HG03342 (cell line): ENCODE data around the gene SNRNP48.

Experiments used
- ATAC-seq: cut with Tn5 transposase; IDR thresholded peaks from one replicate; pipeline ENCODE4 v1.9.1; 2021; ENCODE audit warnings: mild to moderate bottlenecking, moderate library complexity; ENCODE audit not compliant: unreplicated experiment

Gene SNRNP48

GRCh38 chr6:7558781-7559180, 31.2 kb upstream of the SNRNP48 start:
- ATAC-seq, result no peak

- no peak for ATAC-seq
Measured at GRCh38 chr6:7559196-7559595, 30.8 kb upstream of the SNRNP48 start.

- no peak for ATAC-seq
Measured at GRCh38 chr6:7559651-7560385, 30.2 kb upstream of the SNRNP48 start.

- ATAC-seq, result no peak
Measured at GRCh38 chr6:7561153-7561964, 28.6 kb upstream of the SNRNP48 start.

DNA sequence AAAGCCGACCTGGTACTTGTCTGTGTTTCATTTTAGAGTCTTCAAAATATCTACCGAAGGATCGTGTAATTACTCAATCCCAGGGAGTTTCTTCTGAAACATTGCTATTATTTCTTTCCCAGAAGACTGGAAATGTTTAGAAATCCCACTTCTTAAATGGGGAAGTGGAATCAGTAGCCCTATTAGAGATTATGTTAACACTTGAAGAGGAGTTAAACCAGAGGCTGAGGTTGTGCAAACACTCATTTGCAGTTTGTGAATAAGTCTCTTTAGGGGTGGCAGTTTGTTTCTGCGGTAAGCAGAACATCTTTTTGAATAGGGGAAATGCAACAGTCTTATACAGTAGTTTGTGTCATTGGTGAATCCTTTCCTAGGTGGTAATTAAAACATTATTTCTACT, 27.2 kb upstream of the SNRNP48 start:
- ATAC-seq, result no peak

DNA sequence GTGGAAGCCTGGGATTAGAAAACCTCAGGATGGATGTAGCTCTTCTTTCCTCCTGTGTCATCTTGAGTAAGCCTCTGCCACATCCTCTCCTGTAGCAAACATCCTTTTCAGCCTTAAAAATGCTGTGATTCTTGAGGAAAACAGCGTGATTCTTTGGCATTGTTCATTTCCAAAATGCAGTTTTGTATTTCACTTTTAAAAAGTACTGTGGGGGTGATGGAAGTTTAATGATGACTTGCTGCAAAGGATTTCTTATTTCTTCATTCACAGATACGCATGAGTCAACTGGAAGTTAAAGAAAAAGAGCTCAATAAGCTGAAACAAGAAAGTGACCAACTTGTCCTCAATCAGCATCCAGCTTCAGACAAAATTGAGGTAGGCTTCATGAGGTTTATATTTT, 23.9 kb upstream of the SNRNP48 start:
- ATAC-seq, result no peak

GRCh38 chr6:7566617-7567173, 23.3 kb upstream of the SNRNP48 start:
- no peak for ATAC-seq

- no peak for ATAC-seq
Measured at GRCh38 chr6:7568021-7568420, 22.0 kb upstream of the SNRNP48 start.

DNA sequence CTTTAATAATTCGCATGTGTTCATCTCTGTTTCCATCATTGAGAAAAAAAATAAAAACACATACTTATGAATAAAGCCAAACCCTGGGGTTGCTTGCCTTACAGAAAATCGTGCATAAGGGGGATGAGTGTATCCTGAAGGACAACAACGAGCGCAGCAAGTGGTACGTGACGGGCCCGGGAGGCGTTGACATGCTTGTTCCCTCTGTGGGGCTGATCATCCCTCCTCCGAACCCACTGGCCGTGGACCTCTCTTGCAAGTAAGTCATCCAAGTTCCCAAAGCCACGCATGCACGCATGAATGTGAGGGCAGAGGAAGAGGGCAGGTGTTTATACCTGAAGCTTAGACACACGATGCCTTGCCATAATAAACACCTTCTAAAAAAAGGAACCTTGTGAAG, 20.9 kb upstream of the SNRNP48 start:
- ATAC-seq, result no peak

DNA sequence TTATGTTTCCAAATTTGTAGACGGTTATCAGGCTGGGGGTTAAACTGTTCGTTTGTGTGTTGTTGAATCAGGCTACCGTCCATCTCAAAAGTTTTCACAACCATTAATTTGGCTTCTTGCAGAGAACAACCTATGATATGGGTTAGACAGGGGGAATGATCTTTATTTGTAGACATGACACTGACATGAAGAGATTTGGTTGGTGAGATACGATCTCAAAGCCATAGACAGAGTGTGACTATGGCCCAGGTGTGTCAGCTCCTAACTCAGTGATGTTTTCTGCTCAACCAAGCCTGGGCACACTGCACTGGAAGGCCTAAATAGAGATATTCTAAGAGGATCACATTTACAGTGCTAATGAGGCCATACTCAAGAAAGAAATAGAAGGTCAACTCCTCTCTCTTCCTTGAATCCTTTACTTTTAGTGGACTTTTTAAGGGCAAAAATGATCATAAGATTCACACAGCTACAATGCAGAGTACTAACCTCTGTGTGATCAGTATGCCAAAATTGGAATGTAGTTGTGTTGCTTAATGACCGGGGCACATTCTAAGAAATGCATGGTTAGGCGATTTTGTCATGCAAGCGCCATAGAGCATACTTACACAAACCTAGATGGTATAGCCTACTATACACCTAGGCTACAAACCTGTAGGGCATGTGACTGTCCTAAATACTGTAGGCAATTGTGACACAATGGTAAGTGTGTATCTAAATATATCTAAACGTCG, 17.6 kb upstream of the SNRNP48 start:
- ATAC-seq, result no peak

GRCh38 chr6:7574500-7574899, 15.5 kb upstream of the SNRNP48 start:
- no peak for ATAC-seq

DNA sequence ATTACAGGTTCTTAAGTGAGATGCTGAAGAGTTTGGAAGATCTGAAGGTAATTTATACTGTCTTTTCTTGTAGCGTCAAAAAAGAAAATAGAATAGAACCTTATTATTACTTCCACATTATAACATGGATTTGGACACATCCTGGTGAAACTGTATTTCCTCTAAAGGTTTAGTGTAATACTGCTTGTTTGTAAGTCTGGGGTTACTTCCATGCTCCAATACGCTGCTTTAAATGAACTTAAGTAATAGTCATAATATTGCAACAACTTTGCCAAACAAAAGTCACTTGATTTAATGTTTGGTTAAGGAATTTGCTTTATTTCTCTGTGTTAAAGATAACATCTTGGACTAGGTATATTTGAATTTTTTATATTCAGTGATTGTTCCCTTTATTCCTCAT, 11.5 kb upstream of the SNRNP48 start:
- ATAC-seq, result no peak

DNA sequence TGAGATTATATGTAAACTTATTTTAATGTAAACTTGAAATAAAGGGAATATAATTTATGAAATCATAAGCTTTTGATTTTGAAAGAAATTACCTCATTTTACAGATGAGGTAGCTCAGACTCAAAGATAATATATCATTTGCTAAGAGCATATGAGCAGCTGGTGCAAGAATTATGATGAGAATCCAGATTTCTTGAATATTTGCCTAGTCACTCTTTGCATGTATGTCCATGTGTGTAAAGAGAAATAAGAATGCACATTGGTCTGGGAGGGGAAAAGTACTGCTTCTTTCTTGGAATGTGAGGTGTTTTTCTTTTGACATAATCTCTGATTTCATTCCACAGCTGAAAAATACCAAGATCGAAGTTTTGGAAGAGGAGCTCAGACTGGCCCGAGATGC, 11.1 kb upstream of the SNRNP48 start:
- ATAC-seq, result no peak

DNA sequence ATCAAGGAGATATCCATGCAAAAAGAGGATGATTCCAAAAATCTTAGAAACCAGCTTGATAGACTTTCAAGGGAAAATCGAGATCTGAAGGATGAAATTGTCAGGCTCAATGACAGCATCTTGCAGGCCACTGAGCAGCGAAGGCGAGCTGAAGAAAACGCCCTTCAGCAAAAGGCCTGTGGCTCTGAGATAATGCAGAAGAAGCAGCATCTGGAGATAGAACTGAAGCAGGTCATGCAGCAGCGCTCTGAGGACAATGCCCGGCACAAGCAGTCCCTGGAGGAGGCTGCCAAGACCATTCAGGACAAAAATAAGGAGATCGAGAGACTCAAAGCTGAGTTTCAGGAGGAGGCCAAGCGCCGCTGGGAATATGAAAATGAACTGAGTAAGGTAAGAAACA, 10.1 kb upstream of the SNRNP48 start:
- ATAC-seq, result no peak

DNA sequence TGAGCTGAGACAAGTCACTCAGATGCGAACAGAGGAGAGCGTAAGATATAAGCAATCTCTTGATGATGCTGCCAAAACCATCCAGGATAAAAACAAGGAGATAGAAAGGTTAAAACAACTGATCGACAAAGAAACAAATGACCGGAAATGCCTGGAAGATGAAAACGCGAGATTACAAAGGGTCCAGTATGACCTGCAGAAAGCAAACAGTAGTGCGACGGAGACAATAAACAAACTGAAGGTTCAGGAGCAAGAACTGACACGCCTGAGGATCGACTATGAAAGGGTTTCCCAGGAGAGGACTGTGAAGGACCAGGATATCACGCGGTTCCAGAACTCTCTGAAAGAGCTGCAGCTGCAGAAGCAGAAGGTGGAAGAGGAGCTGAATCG, 9.5 kb upstream of the SNRNP48 start:
- no peak for ATAC-seq

DNA sequence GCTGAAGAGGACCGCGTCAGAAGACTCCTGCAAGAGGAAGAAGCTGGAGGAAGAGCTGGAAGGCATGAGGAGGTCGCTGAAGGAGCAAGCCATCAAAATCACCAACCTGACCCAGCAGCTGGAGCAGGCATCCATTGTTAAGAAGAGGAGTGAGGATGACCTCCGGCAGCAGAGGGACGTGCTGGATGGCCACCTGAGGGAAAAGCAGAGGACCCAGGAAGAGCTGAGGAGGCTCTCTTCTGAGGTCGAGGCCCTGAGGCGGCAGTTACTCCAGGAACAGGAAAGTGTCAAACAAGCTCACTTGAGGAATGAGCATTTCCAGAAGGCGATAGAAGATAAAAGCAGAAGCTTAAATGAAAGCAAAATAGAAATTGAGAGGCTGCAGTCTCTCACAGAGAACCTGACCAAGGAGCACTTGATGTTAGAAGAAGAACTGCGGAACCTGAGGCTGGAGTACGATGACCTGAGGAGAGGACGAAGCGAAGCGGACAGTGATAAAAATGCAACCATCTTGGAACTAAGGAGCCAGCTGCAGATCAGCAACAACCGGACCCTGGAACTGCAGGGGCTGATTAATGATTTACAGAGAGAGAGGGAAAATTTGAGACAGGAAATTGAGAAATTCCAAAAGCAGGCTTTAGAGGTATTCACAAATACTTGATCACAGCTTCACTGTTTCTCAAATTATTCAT, 8.9 kb upstream of the SNRNP48 start:
- no peak for ATAC-seq

GRCh38 chr6:7585287-7585930, 4.6 kb upstream of the SNRNP48 start:
- no peak for ATAC-seq

DNA sequence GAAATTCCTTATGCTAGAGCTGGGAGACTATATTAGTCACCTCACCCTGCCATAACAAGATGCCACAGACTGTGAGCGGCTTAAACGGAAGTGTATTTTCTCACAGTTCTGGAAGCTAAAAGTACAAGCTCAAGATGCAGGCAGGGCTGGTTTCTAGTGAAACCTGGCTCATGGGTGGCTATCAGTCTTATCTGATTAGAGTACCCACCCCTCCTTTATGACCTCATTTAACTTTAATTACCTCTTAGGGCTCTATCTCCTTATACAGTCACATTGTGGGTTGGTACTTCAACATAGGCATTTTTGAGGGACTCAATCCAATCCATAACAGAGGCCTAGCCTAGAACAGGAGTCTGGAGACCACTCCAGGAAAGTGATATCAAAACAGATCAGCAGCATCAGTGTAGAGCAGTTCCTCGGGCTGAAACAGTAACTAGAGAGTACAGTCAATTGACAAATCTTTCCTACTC, 2.3 kb upstream of the SNRNP48 start:
- ATAC-seq, result no peak

GRCh38 chr6:7588506-7588905, 1.5 kb upstream of the SNRNP48 start:
- no peak for ATAC-seq

GRCh38 chr6:7589221-7589620, 777 bp upstream of the SNRNP48 start:
- ATAC-seq, result no peak
